HG03442 (cell line): Measurements from ENCODE around the gene LCE3C.
"Not testable (repeated sequence)": the region's sequence is repeated elsewhere in the genome, so short reads cannot be mapped to it uniquely, and the experiment has no call there.

Experiments used
- ATAC-seq: cut with Tn5 transposase; IDR thresholded peaks from one replicate; pipeline ENCODE4 v1.9.1; 2021; ENCODE audit warnings: mild to moderate bottlenecking, moderate library complexity; ENCODE audit not compliant: unreplicated experiment

LCE3C gene

GRCh38 chr1:152599934-152600333 lies at the start of gene LCE3C:
LCE3C (plus strand) TSS chr1:152600234; CDS start chr1:152600732, 498 bp downstream.
- no peak for ATAC-seq

GRCh38 chr1:152565115-152565514 lies 34.9 kb upstream of the LCE3C start:
- ATAC-seq, result no peak

- no peak for ATAC-seq
Measured at GRCh38 chr1:152565535-152566215, 34.4 kb upstream of the LCE3C start.

- ATAC-seq, result no peak
Measured at GRCh38 chr1:152566681-152567080, 33.4 kb upstream of the LCE3C start, which contains the start of gene LCE3E. LCE3E (minus strand) TSS chr1:152566780; CDS start chr1:152566208, 572 bp downstream.

- ATAC-seq, result no peak
Measured at GRCh38 chr1:152577168-152577567, 22.9 kb upstream of the LCE3C start.

- not testable (repeated sequence) for ATAC-seq
Measured at GRCh38 chr1:152579526-152579925, 20.5 kb upstream of the LCE3C start.

- no peak for ATAC-seq
Measured at GRCh38 chr1:152580433-152580832, 19.6 kb upstream of the LCE3C start, which contains the start of gene LCE3D. LCE3D (minus strand) TSS chr1:152580516; CDS start chr1:152579936, 580 bp downstream.

GRCh38 chr1:152582647-152583046 lies 17.4 kb upstream of the LCE3C start:
- ATAC-seq, result no peak

GRCh38 chr1:152585586-152585985 lies 14.4 kb upstream of the LCE3C start:
- ATAC-seq, result no peak

GRCh38 chr1:152596986-152597385 lies 3.0 kb upstream of the LCE3C start:
- ATAC-seq, result no peak

- no peak for ATAC-seq
Measured at GRCh38 chr1:152613511-152613910, 13.5 kb downstream of the LCE3C start, which contains the start of gene LCE3B. LCE3B (plus strand) TSS chr1:152613811; CDS start chr1:152613811, 0 bp downstream.

GRCh38 chr1:152621993-152622392 lies 22.0 kb downstream of the LCE3C start:
- ATAC-seq, result no peak

GRCh38 chr1:152622803-152623202 lies 22.8 kb downstream of the LCE3C start, which contains the start of gene LCE3A:
LCE3A (minus strand) TSS chr1:152623103; CDS start chr1:152623103, 0 bp downstream.
- ATAC-seq, result no peak

- ATAC-seq, result no peak
Measured at GRCh38 chr1:152623203-152623844, 23.3 kb downstream of the LCE3C start.

- ATAC-seq, result no peak
Measured at GRCh38 chr1:152626744-152627143, 26.7 kb downstream of the LCE3C start.

GRCh38 chr1:152630596-152630995 lies 30.6 kb downstream of the LCE3C start:
- ATAC-seq, result no peak

- ATAC-seq, result no peak
Measured at GRCh38 chr1:152640351-152640750, 40.3 kb downstream of the LCE3C start.

GRCh38 chr1:152643945-152644344 lies 43.9 kb downstream of the LCE3C start:
- no peak for ATAC-seq

- ATAC-seq, result no peak
Measured at GRCh38 chr1:152645146-152645545, 45.1 kb downstream of the LCE3C start.

GRCh38 chr1:152646656-152647055 lies 46.6 kb downstream of the LCE3C start:
- no peak for ATAC-seq
